ENCODE results near the gene DNM3. TPM values are rescaled to one million over a fixed set of nuclear protein-coding genes. Genes with fewer than 3 reads are reported as not detected.

The DNM3 gene
- total RNA-seq, 1 experiment from 2014 or later, result 0.71 TPM

- H3K27ac ChIP-seq (ENCODE audit: low read depth, low read length, poor library complexity, severe bottlenecking), result no peak overlapping the region
- no TSS peak for BruUV-seq (replicated peaks)
- intact Hi-C loops (cut with micrococcal nuclease; ENCODE audit: unreplicated experiment), result no loop called here
- CTCF ChIA-PET, result no interaction called here
- no peaks in the 10 kb centered on the region for H3K9me3 ChIP-seq (ENCODE audit: low read depth, low read length, poor library complexity, severe bottlenecking)
- no peak for TF ChIP-seq EZH2 (IDR thresholded peaks at IDR 0.05; ENCODE audit: borderline replicate concordance, low read depth, low read length, poor library complexity, severe bottlenecking)
- TF ChIP-seq, protein P1, sequence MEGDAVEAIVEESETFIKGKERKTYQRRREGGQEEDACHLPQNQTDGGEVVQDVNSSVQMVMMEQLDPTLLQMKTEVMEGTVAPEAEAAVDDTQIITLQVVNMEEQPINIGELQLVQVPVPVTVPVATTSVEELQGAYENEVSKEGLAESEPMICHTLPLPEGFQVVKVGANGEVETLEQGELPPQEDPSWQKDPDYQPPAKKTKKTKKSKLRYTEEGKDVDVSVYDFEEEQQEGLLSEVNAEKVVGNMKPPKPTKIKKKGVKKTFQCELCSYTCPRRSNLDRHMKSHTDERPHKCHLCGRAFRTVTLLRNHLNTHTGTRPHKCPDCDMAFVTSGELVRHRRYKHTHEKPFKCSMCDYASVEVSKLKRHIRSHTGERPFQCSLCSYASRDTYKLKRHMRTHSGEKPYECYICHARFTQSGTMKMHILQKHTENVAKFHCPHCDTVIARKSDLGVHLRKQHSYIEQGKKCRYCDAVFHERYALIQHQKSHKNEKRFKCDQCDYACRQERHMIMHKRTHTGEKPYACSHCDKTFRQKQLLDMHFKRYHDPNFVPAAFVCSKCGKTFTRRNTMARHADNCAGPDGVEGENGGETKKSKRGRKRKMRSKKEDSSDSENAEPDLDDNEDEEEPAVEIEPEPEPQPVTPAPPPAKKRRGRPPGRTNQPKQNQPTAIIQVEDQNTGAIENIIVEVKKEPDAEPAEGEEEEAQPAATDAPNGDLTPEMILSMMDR (conservative IDR thresholded peaks at IDR 0.05; ENCODE audit: low read depth, low read length), result no peak
- POLR2A ChIA-PET (ENCODE audit: low non-redundant PET), result no interaction called here
- H3K4me3 ChIP-seq (ENCODE audit: low read depth, low read length, poor library complexity, severe bottlenecking), result no peak overlapping the region
- DNase-seq (ENCODE audit: low spot score), result no peak
- H3K27me3 ChIP-seq (replicated peaks; ENCODE audit: insufficient read depth, low read depth, low read length, poor library complexity), result no peaks in the 10 kb centered on the region
- no peaks in the 10 kb centered on the region for H3K4me1 ChIP-seq (ENCODE audit: insufficient read depth, low read length, poor library complexity, severe bottlenecking)
- no peaks in the 10 kb centered on the region for H3K36me3 ChIP-seq (ENCODE audit: insufficient read depth, low read length, poor library complexity, severe bottlenecking)
Observed at GRCh38 chr1:172224871-172225270, 383.6 kb downstream of the DNM3 start.

GRCh38 chr1:172229942-172230341 lies 388.6 kb downstream of the DNM3 start:
- no peaks in the 10 kb centered on the region for H3K36me3 ChIP-seq (ENCODE audit: insufficient read depth, low read length, poor library complexity, severe bottlenecking)
- no peak overlapping the region for H3K27ac ChIP-seq (ENCODE audit: low read depth, low read length, poor library complexity, severe bottlenecking)
- H3K4me3 ChIP-seq (ENCODE audit: low read depth, low read length, poor library complexity, severe bottlenecking), result no peak overlapping the region
- no TSS peak for BruUV-seq (replicated peaks)
- ChIA-PET CTCF (no interaction called here), POLR2A (ENCODE audit: low non-redundant PET) (no interaction called here)
- H3K4me1 ChIP-seq (ENCODE audit: insufficient read depth, low read length, poor library complexity, severe bottlenecking), result no peaks in the 10 kb centered on the region
- TF ChIP-seq EZH2 (IDR thresholded peaks at IDR 0.05; ENCODE audit: borderline replicate concordance, low read depth, low read length, poor library complexity, severe bottlenecking), result no peak
- TF ChIP-seq, protein P1 (conservative IDR thresholded peaks at IDR 0.05; ENCODE audit: low read depth, low read length), result no peak
- DNase-seq (ENCODE audit: low spot score), result no peak
- H3K27me3 ChIP-seq (replicated peaks; ENCODE audit: insufficient read depth, low read depth, low read length, poor library complexity), result no peaks in the 10 kb centered on the region
- no peaks in the 10 kb centered on the region for H3K9me3 ChIP-seq (ENCODE audit: low read depth, low read length, poor library complexity, severe bottlenecking)
- intact Hi-C loops (cut with micrococcal nuclease; ENCODE audit: unreplicated experiment), result no loop called here

- no peak for DNase-seq (ENCODE audit: low spot score)
- H3K9me3 ChIP-seq (ENCODE audit: low read depth, low read length, poor library complexity, severe bottlenecking), result no peaks in the 10 kb centered on the region
- no peaks in the 10 kb centered on the region for H3K4me1 ChIP-seq (ENCODE audit: insufficient read depth, low read length, poor library complexity, severe bottlenecking)
- TF ChIP-seq EZH2 (IDR thresholded peaks at IDR 0.05; ENCODE audit: borderline replicate concordance, low read depth, low read length, poor library complexity, severe bottlenecking), result no peak
- TF ChIP-seq, protein P1 (conservative IDR thresholded peaks at IDR 0.05; ENCODE audit: low read depth, low read length), result no peak
- H3K4me3 ChIP-seq (ENCODE audit: low read depth, low read length, poor library complexity, severe bottlenecking), result no peak overlapping the region
- no peaks in the 10 kb centered on the region for H3K36me3 ChIP-seq (ENCODE audit: insufficient read depth, low read length, poor library complexity, severe bottlenecking)
- intact Hi-C loops (cut with micrococcal nuclease; ENCODE audit: unreplicated experiment), result no loop called here
- ChIA-PET POLR2A (ENCODE audit: low non-redundant PET) (no interaction called here), CTCF (no interaction called here)
- H3K27me3 ChIP-seq (replicated peaks; ENCODE audit: insufficient read depth, low read depth, low read length, poor library complexity), result no peaks in the 10 kb centered on the region
- H3K27ac ChIP-seq (ENCODE audit: low read depth, low read length, poor library complexity, severe bottlenecking), result no peak overlapping the region
- no TSS peak for BruUV-seq (replicated peaks)
Observed at GRCh38 chr1:172230526-172230925, 389.2 kb downstream of the DNM3 start.

All from A673 (cell line).